ENCODE measurements around the gene TBX19.

The TBX19 gene

DNA sequence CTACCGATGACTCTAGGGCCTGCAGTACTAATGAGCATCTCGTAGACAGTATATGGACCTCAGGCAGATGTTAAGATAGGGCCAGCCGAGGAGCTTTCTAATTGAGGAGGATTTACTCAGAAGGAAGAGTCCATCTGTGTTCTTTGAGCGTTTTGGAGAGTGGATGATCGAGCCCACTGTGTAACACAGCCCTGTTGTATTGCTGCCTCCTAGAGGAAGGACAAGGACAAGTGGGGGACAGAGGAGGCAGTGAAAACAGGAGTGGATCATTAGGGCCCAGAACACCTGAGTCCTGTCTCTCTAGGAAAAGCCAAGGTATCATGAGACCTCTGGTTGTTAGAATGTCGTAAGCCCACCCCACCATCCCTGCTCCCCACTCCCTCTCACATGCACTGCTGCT is 62.9 kb downstream of the TBX19 start:
- Histone ChIP-seq H3K4me2 (peak overlapping the region; percentile 33; the same call in 1 of the 2 replicates), H3K4me1 (ENCODE audit: low read depth, poor library complexity, severe bottlenecking) (peaks cover 47% of the 10 kb centered on the region), H3K27me3 (ENCODE audit: insufficient read depth, low read depth) (no peaks in the 10 kb centered on the region), H2AFZ (ENCODE audit: low read depth) (no peak overlapping the region), H3K27ac (no peak overlapping the region), H4K20me1 (ENCODE audit: insufficient read depth) (no peaks in the 10 kb centered on the region), H3K79me2 (ENCODE audit: insufficient read depth, low read depth) (no peaks in the 10 kb centered on the region), H3K4me3 (IDR thresholded peaks at IDR 0.05; ENCODE audit: insufficient read depth, low read depth, low read length) (no peak overlapping the region), H3K36me3 (ENCODE audit: insufficient read depth) (no peaks in the 10 kb centered on the region; the same call in 1 of the 2 replicates), H3K9ac (no peak overlapping the region)
- TF ChIP-seq, protein P1, sequence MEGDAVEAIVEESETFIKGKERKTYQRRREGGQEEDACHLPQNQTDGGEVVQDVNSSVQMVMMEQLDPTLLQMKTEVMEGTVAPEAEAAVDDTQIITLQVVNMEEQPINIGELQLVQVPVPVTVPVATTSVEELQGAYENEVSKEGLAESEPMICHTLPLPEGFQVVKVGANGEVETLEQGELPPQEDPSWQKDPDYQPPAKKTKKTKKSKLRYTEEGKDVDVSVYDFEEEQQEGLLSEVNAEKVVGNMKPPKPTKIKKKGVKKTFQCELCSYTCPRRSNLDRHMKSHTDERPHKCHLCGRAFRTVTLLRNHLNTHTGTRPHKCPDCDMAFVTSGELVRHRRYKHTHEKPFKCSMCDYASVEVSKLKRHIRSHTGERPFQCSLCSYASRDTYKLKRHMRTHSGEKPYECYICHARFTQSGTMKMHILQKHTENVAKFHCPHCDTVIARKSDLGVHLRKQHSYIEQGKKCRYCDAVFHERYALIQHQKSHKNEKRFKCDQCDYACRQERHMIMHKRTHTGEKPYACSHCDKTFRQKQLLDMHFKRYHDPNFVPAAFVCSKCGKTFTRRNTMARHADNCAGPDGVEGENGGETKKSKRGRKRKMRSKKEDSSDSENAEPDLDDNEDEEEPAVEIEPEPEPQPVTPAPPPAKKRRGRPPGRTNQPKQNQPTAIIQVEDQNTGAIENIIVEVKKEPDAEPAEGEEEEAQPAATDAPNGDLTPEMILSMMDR (conservative IDR thresholded peaks at IDR 0.05; ENCODE audit: low read depth, low read length), result peak; percentile 13; the same call in 1 of the 2 replicates

DNA sequence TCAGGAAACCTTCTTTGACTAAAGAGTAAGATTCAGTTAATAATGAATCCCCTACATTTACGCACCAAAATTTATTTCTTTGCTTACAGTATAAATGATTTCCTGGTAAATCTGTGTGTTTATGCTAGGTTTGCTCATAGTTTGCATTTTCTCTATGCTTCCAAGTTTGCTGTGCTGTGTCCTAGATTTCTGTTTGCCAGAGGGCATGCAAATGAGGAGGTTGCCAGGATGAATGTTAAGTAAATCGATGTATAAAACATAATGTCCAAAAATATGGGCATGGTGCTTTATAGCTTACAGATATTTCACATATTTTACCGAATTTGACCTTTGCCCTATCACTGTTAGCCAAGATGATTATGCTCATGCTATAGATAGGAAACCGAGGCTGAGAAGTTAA is 63.8 kb downstream of the TBX19 start:
- Histone ChIP-seq H4K20me1 (ENCODE audit: insufficient read depth) (no peaks in the 10 kb centered on the region), H3K9ac (no peak overlapping the region), H3K4me3 (IDR thresholded peaks at IDR 0.05; ENCODE audit: insufficient read depth, low read depth, low read length) (no peak overlapping the region), H3K79me2 (ENCODE audit: insufficient read depth, low read depth) (no peaks in the 10 kb centered on the region), H3K36me3 (ENCODE audit: insufficient read depth) (no peaks in the 10 kb centered on the region; the same call in 1 of the 2 replicates), H2AFZ (ENCODE audit: low read depth) (no peak overlapping the region), H3K4me1 (ENCODE audit: low read depth, poor library complexity, severe bottlenecking) (peaks cover 39% of the 10 kb centered on the region), H3K27me3 (ENCODE audit: insufficient read depth, low read depth) (no peaks in the 10 kb centered on the region), H3K4me2 (no peak overlapping the region), H3K27ac (no peak overlapping the region)
- TF ChIP-seq, protein P1 (conservative IDR thresholded peaks at IDR 0.05; ENCODE audit: low read depth, low read length), result no peak

DNA sequence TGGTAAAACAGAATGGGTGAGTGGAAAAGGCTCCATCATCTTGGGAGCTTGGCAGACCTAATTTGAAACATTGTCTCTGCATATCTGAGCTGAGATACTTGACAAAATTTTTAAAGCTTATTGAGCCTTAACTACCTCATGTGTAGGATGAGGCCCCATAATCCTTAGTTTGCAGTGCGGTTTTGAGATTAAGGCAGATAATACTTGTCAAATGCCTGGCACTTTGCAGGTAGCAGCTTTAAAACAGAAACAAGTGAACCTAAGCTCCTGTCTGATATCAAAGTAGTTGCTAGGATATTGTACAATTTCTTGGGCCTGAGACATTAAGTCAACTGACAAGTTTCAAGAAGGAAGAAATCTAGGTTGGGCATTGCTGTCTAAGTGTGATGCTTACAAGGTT is 65.3 kb downstream of the TBX19 start:
- H2AFZ ChIP-seq (ENCODE audit: low read depth), result no peak overlapping the region
- no peak overlapping the region for H3K4me3 ChIP-seq (IDR thresholded peaks at IDR 0.05; ENCODE audit: insufficient read depth, low read depth, low read length)
- H3K4me1 ChIP-seq (ENCODE audit: low read depth, poor library complexity, severe bottlenecking), result peaks cover 25% of the 10 kb centered on the region
- no peaks in the 10 kb centered on the region; the same call in 1 of the 2 replicates for H3K36me3 ChIP-seq (ENCODE audit: insufficient read depth)
- H3K79me2 ChIP-seq (ENCODE audit: insufficient read depth, low read depth), result no peaks in the 10 kb centered on the region
- TF ChIP-seq, protein P1 (conservative IDR thresholded peaks at IDR 0.05; ENCODE audit: low read depth, low read length), result no peak
- no peaks in the 10 kb centered on the region for H3K27me3 ChIP-seq (ENCODE audit: insufficient read depth, low read depth)
- no peaks in the 10 kb centered on the region for H4K20me1 ChIP-seq (ENCODE audit: insufficient read depth)
- H3K4me2 ChIP-seq, result no peak overlapping the region
- no peak overlapping the region for H3K27ac ChIP-seq
- no peak overlapping the region for H3K9ac ChIP-seq

DNA sequence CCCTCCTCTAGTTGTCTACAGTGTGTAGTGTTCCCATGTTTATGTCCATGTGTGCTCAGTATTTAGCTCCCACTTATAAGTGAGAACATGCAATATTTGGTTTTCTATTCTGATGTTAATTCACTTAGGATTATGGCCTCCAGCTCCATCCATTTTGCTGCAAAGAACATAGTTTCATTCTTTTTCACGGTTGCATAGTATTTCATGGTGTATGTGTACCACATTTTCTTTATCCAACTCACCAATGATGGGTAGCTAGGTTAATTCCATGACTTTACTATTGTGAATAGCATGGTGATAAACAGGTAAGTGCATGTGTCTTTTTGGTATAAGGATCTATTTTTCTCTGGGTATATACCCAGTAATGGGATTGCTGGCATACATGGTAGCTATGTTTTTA is 67.0 kb downstream of the TBX19 start:
- Histone ChIP-seq H3K4me2 (no peak overlapping the region), H3K9ac (no peak overlapping the region), H3K27me3 (ENCODE audit: insufficient read depth, low read depth) (no peaks in the 10 kb centered on the region), H3K79me2 (ENCODE audit: insufficient read depth, low read depth) (no peaks in the 10 kb centered on the region), H4K20me1 (ENCODE audit: insufficient read depth) (no peaks in the 10 kb centered on the region), H3K27ac (no peak overlapping the region), H2AFZ (ENCODE audit: low read depth) (no peak overlapping the region), H3K4me3 (IDR thresholded peaks at IDR 0.05; ENCODE audit: insufficient read depth, low read depth, low read length) (no peak overlapping the region), H3K4me1 (ENCODE audit: low read depth, poor library complexity, severe bottlenecking) (peaks cover 8% of the 10 kb centered on the region), H3K36me3 (ENCODE audit: insufficient read depth) (no peaks in the 10 kb centered on the region; the same call in 1 of the 2 replicates)
- TF ChIP-seq, protein P1 (conservative IDR thresholded peaks at IDR 0.05; ENCODE audit: low read depth, low read length), result no peak

Data from KMS-11 (cell line).